Measurements from ENCODE around the gene CCDC43.
A peak's percentile ranks its signal among the peaks of the same experiment; 100 is the strongest.

Gene CCDC43

DNA sequence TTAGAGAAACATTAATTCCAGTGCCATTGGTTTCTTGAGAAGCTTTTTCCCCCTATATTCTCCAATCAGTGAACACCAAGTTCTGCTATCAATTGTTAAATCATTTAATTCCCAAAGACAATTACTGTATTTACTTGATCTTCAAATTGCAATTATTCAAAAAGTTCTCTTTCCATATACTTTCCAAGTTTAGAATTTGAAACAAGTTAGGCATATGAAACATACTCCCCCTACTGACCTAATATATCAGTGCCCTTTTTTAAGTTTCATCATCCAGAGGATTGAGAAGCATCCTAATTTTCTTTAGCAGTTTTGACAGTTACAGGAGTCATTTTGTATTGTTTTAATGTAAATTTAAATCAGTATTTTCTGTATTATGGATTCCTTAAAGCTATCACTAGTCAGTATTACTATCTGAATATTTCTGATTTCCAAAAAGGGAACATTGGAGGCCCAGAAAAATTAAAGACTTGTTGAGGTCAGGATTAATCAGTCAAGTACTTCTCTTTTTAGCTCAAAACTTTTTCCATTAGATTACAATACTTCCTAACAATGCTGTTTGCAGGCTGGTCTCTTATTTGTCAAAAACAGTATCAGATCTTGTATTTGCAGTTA, 17.0 kb downstream of the CCDC43 start:
- in situ Hi-C loops (cut with HindIII; ENCODE audit: low sequenced_read_pairs), result no loop called here
- no peak overlapping the region for H3K4me3 ChIP-seq (ENCODE audit: low read depth, low read length)
- TF ChIP-seq CTCF (IDR thresholded peaks at IDR 0.05; ENCODE audit: low read depth, low read length, missing control alignments), result peak; percentile 44
- DNase-seq (ENCODE audit: low read depth), result no peak

- in situ Hi-C loops (cut with HindIII; ENCODE audit: low sequenced_read_pairs), result no loop called here
- no peak overlapping the region for H3K4me3 ChIP-seq (ENCODE audit: low read depth, low read length)
- no peak for TF ChIP-seq CTCF (IDR thresholded peaks at IDR 0.05; ENCODE audit: low read depth, low read length, missing control alignments)
- DNase-seq (ENCODE audit: low read depth), result no peak
These were observed 23.6 kb downstream of the CCDC43 start for GRCh38 chr17:44666006-44666405.

DNA sequence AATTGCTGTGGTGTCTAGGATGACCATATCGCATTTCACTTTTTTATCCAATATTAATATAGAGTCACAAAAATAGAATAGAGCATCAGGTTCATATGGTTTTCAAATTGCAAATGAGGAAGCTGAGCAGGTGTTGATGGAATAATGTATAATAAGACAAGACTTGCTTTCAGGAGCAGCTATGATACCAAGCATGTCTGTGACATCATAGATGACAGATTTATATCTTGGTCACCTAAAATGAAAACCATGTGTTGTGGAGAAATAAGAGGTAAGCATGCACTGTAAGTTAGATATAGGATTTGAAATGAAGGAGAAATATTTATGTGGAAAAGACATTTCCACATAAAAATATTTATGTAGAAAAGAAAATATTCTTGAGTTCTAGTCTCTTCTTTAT, 24.7 kb downstream of the CCDC43 start:
- H3K4me3 ChIP-seq (ENCODE audit: low read depth, low read length), result no peak overlapping the region
- TF ChIP-seq CTCF (IDR thresholded peaks at IDR 0.05; ENCODE audit: low read depth, low read length, missing control alignments), result no peak
- DNase-seq (ENCODE audit: low read depth), result no peak
- in situ Hi-C loops (cut with HindIII; ENCODE audit: low sequenced_read_pairs), result no loop called here

DNA sequence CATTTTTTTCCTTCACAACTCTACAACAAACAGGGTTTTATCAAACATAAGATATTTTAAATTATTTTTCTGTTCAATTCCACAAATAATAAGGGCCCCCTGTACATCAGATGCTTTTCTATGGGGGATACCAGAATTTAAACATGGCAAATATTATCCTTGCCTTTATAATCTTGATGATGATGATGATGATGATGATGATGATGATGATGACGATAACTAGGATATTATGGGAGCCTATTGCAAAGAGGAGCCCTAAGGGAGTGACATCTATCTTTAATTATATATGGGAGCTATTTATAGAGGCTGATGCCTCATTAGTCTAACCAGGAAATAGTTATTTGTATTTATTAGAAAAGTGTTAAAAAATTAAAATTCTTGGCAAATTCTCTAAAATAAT, 26.5 kb downstream of the CCDC43 start:
- no peak for TF ChIP-seq CTCF (IDR thresholded peaks at IDR 0.05; ENCODE audit: low read depth, low read length, missing control alignments)
- in situ Hi-C loops (cut with HindIII; ENCODE audit: low sequenced_read_pairs), result no loop called here
- DNase-seq (ENCODE audit: low read depth), result no peak
- no peak overlapping the region for H3K4me3 ChIP-seq (ENCODE audit: low read depth, low read length)

DNA sequence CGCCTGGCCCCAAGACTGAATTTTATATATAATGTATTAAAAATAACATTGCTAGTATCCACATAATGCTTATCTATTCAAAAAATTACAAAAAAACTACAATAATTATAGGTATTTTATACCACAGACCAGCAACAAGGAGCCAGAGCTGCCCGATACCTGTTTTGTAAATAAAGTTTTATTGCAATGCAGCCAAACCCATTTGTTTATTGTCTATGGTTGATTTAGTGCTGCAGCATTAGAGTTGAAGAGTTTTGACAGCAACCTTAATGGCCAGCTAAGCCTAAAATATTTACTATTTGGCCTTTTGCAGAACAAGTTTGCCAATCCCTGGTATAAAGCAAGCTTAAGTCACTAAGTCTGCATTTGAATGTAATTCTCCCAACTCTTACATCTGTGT, 27.7 kb downstream of the CCDC43 start:
- H3K4me3 ChIP-seq (ENCODE audit: low read depth, low read length), result no peak overlapping the region

GRCh38 chr17:44655983-44656710, 33.4 kb downstream of the CCDC43 start, which contains the start of gene MEIOC:
Gene MEIOC (plus strand): TSS chr17:44656468. CDS start chr17:44656614, 146 bp downstream.
- no peak for TF ChIP-seq CTCF (IDR thresholded peaks at IDR 0.05; ENCODE audit: low read depth, low read length, missing control alignments)
- DNase-seq (ENCODE audit: low read depth), result no peak
- H3K4me3 ChIP-seq (ENCODE audit: low read depth, low read length), result peak within 1 kb of the TSS; percentile 19
- in situ Hi-C loops (cut with HindIII; ENCODE audit: low sequenced_read_pairs), result no loop called here

More for the DNA sequence above, 27.7 kb downstream of the CCDC43 start:
- no peak for DNase-seq (ENCODE audit: low read depth)
- in situ Hi-C loops (cut with HindIII; ENCODE audit: low sequenced_read_pairs), result no loop called here
- no peak for TF ChIP-seq CTCF (IDR thresholded peaks at IDR 0.05; ENCODE audit: low read depth, low read length, missing control alignments)

Measured in astrocyte of the cerebellum (primary cell).